ENCODE measurements around the gene KDM2B.

DNA sequence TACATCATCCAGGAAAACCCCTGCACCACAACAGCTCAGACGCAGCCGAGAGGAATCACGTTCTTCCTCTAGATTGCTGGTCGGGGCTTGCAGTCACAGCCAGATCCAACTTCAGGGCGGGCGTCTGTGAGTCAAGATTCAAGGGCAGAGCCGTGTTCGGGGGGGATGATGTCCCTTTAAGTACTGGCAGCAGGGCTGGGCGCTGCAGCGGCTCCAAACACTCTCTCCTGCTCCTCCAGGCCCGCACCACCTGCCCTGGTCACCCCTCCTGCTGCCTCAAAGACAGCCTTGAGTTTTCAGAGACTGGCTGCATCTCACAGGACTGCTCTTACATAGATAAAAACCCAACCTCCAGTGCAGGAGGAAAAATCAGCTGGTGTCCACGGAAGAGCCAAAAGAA lies 68.3 kb downstream of the KDM2B start:
- TF ChIP-seq, protein P1, sequence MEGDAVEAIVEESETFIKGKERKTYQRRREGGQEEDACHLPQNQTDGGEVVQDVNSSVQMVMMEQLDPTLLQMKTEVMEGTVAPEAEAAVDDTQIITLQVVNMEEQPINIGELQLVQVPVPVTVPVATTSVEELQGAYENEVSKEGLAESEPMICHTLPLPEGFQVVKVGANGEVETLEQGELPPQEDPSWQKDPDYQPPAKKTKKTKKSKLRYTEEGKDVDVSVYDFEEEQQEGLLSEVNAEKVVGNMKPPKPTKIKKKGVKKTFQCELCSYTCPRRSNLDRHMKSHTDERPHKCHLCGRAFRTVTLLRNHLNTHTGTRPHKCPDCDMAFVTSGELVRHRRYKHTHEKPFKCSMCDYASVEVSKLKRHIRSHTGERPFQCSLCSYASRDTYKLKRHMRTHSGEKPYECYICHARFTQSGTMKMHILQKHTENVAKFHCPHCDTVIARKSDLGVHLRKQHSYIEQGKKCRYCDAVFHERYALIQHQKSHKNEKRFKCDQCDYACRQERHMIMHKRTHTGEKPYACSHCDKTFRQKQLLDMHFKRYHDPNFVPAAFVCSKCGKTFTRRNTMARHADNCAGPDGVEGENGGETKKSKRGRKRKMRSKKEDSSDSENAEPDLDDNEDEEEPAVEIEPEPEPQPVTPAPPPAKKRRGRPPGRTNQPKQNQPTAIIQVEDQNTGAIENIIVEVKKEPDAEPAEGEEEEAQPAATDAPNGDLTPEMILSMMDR (IDR thresholded peaks at IDR 0.05), result no peak
- no peak for TF ChIP-seq RXRA (IDR thresholded peaks at IDR 0.05; ENCODE audit: borderline replicate concordance, low read depth)
- no peak for TF ChIP-seq RCOR1 (IDR thresholded peaks at IDR 0.05; ENCODE audit: low read length)
- no peak for TF ChIP-seq NFIC (IDR thresholded peaks at IDR 0.05; ENCODE audit: borderline replicate concordance)

All from SK-N-SH (cell line).